Peyer's patch (tissue), 4 donors: ENCODE measurements around the gene LDLRAD4.

Experiments
- CTCF ChIP-seq, 6 experiments: fragments of 450-650 bp in 4 of 6; fragments of 200-600 bp in 2 of 6; sonication (generic) in 1 of 6; IDR thresholded peaks; one replicate each; pipeline ENCODE4 v1.5.1; 2017 to 2019; ENCODE audit warnings: antibody characterized with exemption in 6 of 6, mild to moderate bottlenecking in 3 of 6, moderate library complexity in 1 of 6
- POLR2A ChIP-seq, 2 donors: fragments of 450-650 bp; IDR thresholded peaks; one replicate each; pipeline ENCODE4 v1.5.1; 2017; ENCODE audit warnings: antibody characterized with exemption in 2 of 2, mild to moderate bottlenecking in 2 of 2, moderate library complexity in 2 of 2

GRCh38 chr18:13371689-13372418 lies 153.3 kb downstream of the LDLRAD4 start:
- TF ChIP-seq POLR2A (IDR thresholded peaks at IDR 0.05) (no peak), CTCF (IDR thresholded peaks at IDR 0.05) (no peak)
